ENCODE results near the gene SIRT7. TPM values are rescaled to one million over a fixed set of nuclear protein-coding genes. Genes with fewer than 3 reads are reported as not detected.
"Not testable (repeated sequence)": the region's sequence is repeated elsewhere in the genome, so short reads cannot be mapped to it uniquely, and the experiment has no call there.

SIRT7 gene
- total RNA-seq, 2 experiments from 2014 or later, result 29.3 to 31.8 TPM

GRCh38 chr17:81922566-81923301 lies 4.8 kb upstream of the SIRT7 start:
- Mint-ChIP-seq H3K36me3 (ENCODE audit: low read depth) (peaks cover 10% of the 10 kb centered on the region), H3K27me3 (no peaks in the 10 kb centered on the region), H3K9me3 (ENCODE audit: low read depth) (no peaks in the 10 kb centered on the region), H3K4me3 (no peak overlapping the region), H3K4me1 (peaks cover 35% of the 10 kb centered on the region), H3K27ac (no peak overlapping the region)
- ATAC-seq (no peak), DNase-seq (no peak)
- POLR2A ChIA-PET, result interaction anchor here (0.5 kb wide), 1 partner anchor 39 kb away, joined by 3 read pairs; no protein-coding TSS in a partner anchor
- intact Hi-C loops (cut with DNase I, micrococcal nuclease), result loop anchor here in 1 of 2 experiments (10.0 kb wide), 1 partner anchor 372 kb away; no protein-coding TSS in a partner anchor
- CTCF ChIA-PET, result no interaction called here

- ATAC-seq, result no peak
- peaks cover 14% of the 10 kb centered on the region for H3K36me3 Mint-ChIP-seq (ENCODE audit: low read depth)
- POLR2A ChIA-PET, result interaction anchor here (0.5 kb wide), 1 partner anchor 39 kb away, joined by 3 read pairs; no protein-coding TSS in a partner anchor
- peaks cover 38% of the 10 kb centered on the region for H3K4me1 Mint-ChIP-seq
- H3K4me3 Mint-ChIP-seq, result no peak overlapping the region
- H3K9me3 Mint-ChIP-seq (ENCODE audit: low read depth), result no peaks in the 10 kb centered on the region
- intact Hi-C loops (cut with DNase I, micrococcal nuclease), result loop anchor here in 1 of 2 experiments (10.0 kb wide), 1 partner anchor 373 kb away; no protein-coding TSS in a partner anchor
- no peak for DNase-seq
- H3K27me3 Mint-ChIP-seq, result no peaks in the 10 kb centered on the region
- H3K27ac Mint-ChIP-seq, result no peak overlapping the region
- CTCF ChIA-PET, result interaction anchor here (0.6 to 0.7 kb wide), 2 partner anchors 321 to 325 kb away, joined by 3 read pairs; no protein-coding TSS in a partner anchor
These were observed 4.1 kb upstream of the SIRT7 start for GRCh38 chr17:81921996-81922565.

GRCh38 chr17:81921537-81921862 lies 3.5 kb upstream of the SIRT7 start:
- POLR2A ChIA-PET, result no interaction called here

GRCh38 chr17:81920612-81921536 lies 2.9 kb upstream of the SIRT7 start:
- ATAC-seq, result no peak
- no peaks in the 10 kb centered on the region for H3K27me3 Mint-ChIP-seq
- POLR2A ChIA-PET, result no interaction called here

More at GRCh38 chr17:81921537-81921862, 3.5 kb upstream of the SIRT7 start:
- Mint-ChIP-seq H3K36me3 (ENCODE audit: low read depth) (peaks cover 18% of the 10 kb centered on the region), H3K9me3 (ENCODE audit: low read depth) (no peaks in the 10 kb centered on the region), H3K27me3 (no peaks in the 10 kb centered on the region), H3K27ac (no peak overlapping the region), H3K4me3 (no peak overlapping the region), H3K4me1 (peaks cover 43% of the 10 kb centered on the region)
- DNase-seq (no peak), ATAC-seq (no peak)
- CTCF ChIA-PET, result interaction anchor here (0.7 kb wide), 1 partner anchor 325 kb away, joined by 3 read pairs; no protein-coding TSS in a partner anchor
- intact Hi-C loops (cut with DNase I, micrococcal nuclease), result loop anchor here in 1 of 2 experiments (10.0 kb wide), 1 partner anchor 373 kb away; no protein-coding TSS in a partner anchor

GRCh38 chr17:81918832-81919545 lies 1.0 kb upstream of the SIRT7 start:
- Mint-ChIP-seq H3K27ac (peak overlapping the region; percentile 58), H3K4me1 (peaks cover 27% of the 10 kb centered on the region), H3K9me3 (ENCODE audit: low read depth) (no peaks in the 10 kb centered on the region), H3K36me3 (ENCODE audit: low read depth) (peaks cover 33% of the 10 kb centered on the region), H3K27me3 (no peaks in the 10 kb centered on the region), H3K4me3 (peak overlapping the region; percentile 85)
- DNase-seq (no peak), ATAC-seq (no peak)
- POLR2A ChIA-PET, result no interaction called here
- intact Hi-C loops (cut with DNase I, micrococcal nuclease), result loop anchor here in 1 of 2 experiments (1.0 to 10.0 kb wide), 8 partner anchors 8 to 536 kb away; partner anchors contain the start of genes ALYREF, ANAPC11, ASPSCR1 and CYBC1
- CTCF ChIA-PET, result no interaction called here

More at GRCh38 chr17:81920612-81921536, 2.9 kb upstream of the SIRT7 start:
- intact Hi-C loops (cut with DNase I, micrococcal nuclease), result loop anchor here in 1 of 2 experiments (10.0 kb wide), 1 partner anchor 374 kb away; no protein-coding TSS in a partner anchor
- H3K9me3 Mint-ChIP-seq (ENCODE audit: low read depth), result no peaks in the 10 kb centered on the region
- CTCF ChIA-PET, result interaction anchor here (0.7 kb wide), 1 partner anchor 324 kb away, joined by 3 read pairs; no protein-coding TSS in a partner anchor
- H3K4me3 Mint-ChIP-seq, result no peak overlapping the region
- no peak for DNase-seq
- H3K4me1 Mint-ChIP-seq, result peaks cover 40% of the 10 kb centered on the region
- H3K27ac Mint-ChIP-seq, result no peak overlapping the region
- H3K36me3 Mint-ChIP-seq (ENCODE audit: low read depth), result peaks cover 22% of the 10 kb centered on the region

- H3K9me3 Mint-ChIP-seq (ENCODE audit: low read depth); POLR2A ChIA-PET; H3K27me3 Mint-ChIP-seq; CTCF ChIA-PET; DNase-seq: not testable (repeated sequence)
- Mint-ChIP-seq H3K4me3 (peak overlapping the region; percentile 85), H3K36me3 (ENCODE audit: low read depth) (peaks cover 38% of the 10 kb centered on the region), H3K27ac (peak overlapping the region; percentile 58), H3K4me1 (peaks cover 25% of the 10 kb centered on the region)
- peak; percentile 25 for ATAC-seq
- intact Hi-C loops (cut with DNase I, micrococcal nuclease), result loop anchor here in 1 of 2 experiments (1.0 to 10.0 kb wide), 8 partner anchors 9 to 536 kb away; partner anchors contain the start of genes ALYREF, ANAPC11, ASPSCR1 and CYBC1
These were observed 325 bp upstream of the SIRT7 start for GRCh38 chr17:81918333-81918669.

GRCh38 chr17:81916234-81917001 lies 1.6 kb downstream of the SIRT7 start:
- ChIA-PET POLR2A (interaction anchor here (0.6 to 1.4 kb wide), 5 partner anchors 23 to 231 kb away, joined by 3 to 6 read pairs (median 4); no protein-coding TSS in a partner anchor), CTCF (interaction anchor here (1.2 kb wide), 1 partner anchor 45 kb away, joined by 4 read pairs; no protein-coding TSS in a partner anchor)
- peak overlapping the region; percentile 78 for H3K27ac Mint-ChIP-seq
- H3K4me1 Mint-ChIP-seq, result peaks cover 27% of the 10 kb centered on the region
- intact Hi-C loops (cut with DNase I, micrococcal nuclease), result loop anchor here in 1 of 2 experiments (10.0 kb wide), 1 partner anchor 538 kb away; the partner anchor contains the start of genes CYBC1 and NARF
- H3K27me3 Mint-ChIP-seq, result no peaks in the 10 kb centered on the region
- ATAC-seq (no peak), DNase-seq (no peak)
- no peaks in the 10 kb centered on the region for H3K9me3 Mint-ChIP-seq (ENCODE audit: low read depth)
- H3K36me3 Mint-ChIP-seq (ENCODE audit: low read depth), result peaks cover 47% of the 10 kb centered on the region
- H3K4me3 Mint-ChIP-seq, result peak overlapping the region; percentile 85

GRCh38 chr17:81915331-81915730 lies 2.6 kb downstream of the SIRT7 start:
- DNase-seq, result no peak
- POLR2A ChIA-PET, result no interaction called here
- no peak for ATAC-seq
- no peaks in the 10 kb centered on the region for H3K9me3 Mint-ChIP-seq (ENCODE audit: low read depth)
- H3K27me3 Mint-ChIP-seq, result no peaks in the 10 kb centered on the region
- H3K4me3 Mint-ChIP-seq, result no peak overlapping the region
- peaks cover 27% of the 10 kb centered on the region for H3K4me1 Mint-ChIP-seq
- CTCF ChIA-PET, result no interaction called here
- intact Hi-C loops (cut with DNase I, micrococcal nuclease), result loop anchor here in 1 of 2 experiments (10.0 kb wide), 1 partner anchor 539 kb away; the partner anchor contains the start of genes CYBC1 and NARF
- peaks cover 43% of the 10 kb centered on the region for H3K36me3 Mint-ChIP-seq (ENCODE audit: low read depth)
- H3K27ac Mint-ChIP-seq, result no peak overlapping the region

GRCh38 chr17:81914103-81914850 lies 3.7 kb downstream of the SIRT7 start:
- intact Hi-C loops (cut with DNase I, micrococcal nuclease), result loop anchor here in 1 of 2 experiments (5.0 to 10.0 kb wide), 3 partner anchors 362 to 783 kb away; partner anchors contain the start of genes CYBC1, FAAP100, NARF and RAB40B
- peaks cover 32% of the 10 kb centered on the region for H3K4me1 Mint-ChIP-seq

More at GRCh38 chr17:81914103-81914850, 3.7 kb downstream of the SIRT7 start:
- no peaks in the 10 kb centered on the region for H3K9me3 Mint-ChIP-seq (ENCODE audit: low read depth)
- peaks cover 43% of the 10 kb centered on the region for H3K36me3 Mint-ChIP-seq (ENCODE audit: low read depth)
- no peak overlapping the region for H3K27ac Mint-ChIP-seq
- POLR2A ChIA-PET, result no interaction called here
- no peak for DNase-seq
- H3K27me3 Mint-ChIP-seq, result no peaks in the 10 kb centered on the region
- CTCF ChIA-PET, result no interaction called here
- no peak overlapping the region for H3K4me3 Mint-ChIP-seq
- no peak for ATAC-seq

Data from activated CD4-positive, alpha-beta T cell treated with anti-CD3 and anti-CD28 coated beads for 36 hours (primary cell).